Hepatocyte (in vitro differentiated cells): Measurements from ENCODE around the gene PNO1. TPM values are rescaled to one million over a fixed set of nuclear protein-coding genes. Genes with fewer than 3 reads are reported as not detected.

Source experiments
- DNase-seq: peaks from one replicate; pipeline ENCODE4 v3.0.0-alpha.2; 2016; ENCODE audit warnings: low spot score
- H2AFZ ChIP-seq: fragments of 200-600 bp; sonication (generic); 2 replicates; pipeline ENCODE4 v1.6.0; 2016; ENCODE audit warnings: antibody characterized with exemption, mild to moderate bottlenecking
- H3K27ac ChIP-seq: fragments of 200-600 bp; sonication (generic); 2 replicates; pipeline ENCODE4 v1.5.1; 2016; ENCODE audit warnings: mild to moderate bottlenecking
- H3K27me3 ChIP-seq: fragments of 200-600 bp; sonication (generic); 2 replicates; pipeline ENCODE4 v1.6.1; 2016
- H3K36me3 ChIP-seq: fragments of 200-600 bp; sonication (generic); replicated peaks from 2 replicates; pipeline ENCODE4 v1.5.1; 2016; ENCODE audit warnings: low read depth; ENCODE audit not compliant: insufficient read depth
- H3K4me1 ChIP-seq: fragments of 200-600 bp; sonication (generic); 2 replicates; pipeline ENCODE4 v1.5.1; 2016; ENCODE audit warnings: mild to moderate bottlenecking, moderate library complexity; ENCODE audit not compliant: insufficient read depth
- H3K4me2 ChIP-seq: fragments of 200-600 bp; sonication (generic); 2 replicates; pipeline ENCODE4 v1.6.0; 2016
- H3K4me3 ChIP-seq: fragments of 200-600 bp; sonication (generic); 2 replicates; pipeline ENCODE4 v1.5.1; 2016; ENCODE audit warnings: mild to moderate bottlenecking
- H3K79me2 ChIP-seq: fragments of 200-600 bp; sonication (generic); 2 replicates; pipeline ENCODE4 v1.6.0; 2017; ENCODE audit warnings: mild to moderate bottlenecking
- H3K9me2 ChIP-seq: fragments of 200-600 bp; sonication (generic); replicated peaks from 2 replicates; pipeline ENCODE4 v1.6.0; 2017; ENCODE audit warnings: mild to moderate bottlenecking; ENCODE audit not compliant: insufficient read depth
- H3K9me3 ChIP-seq: fragments of 200-600 bp; sonication (generic); 2 replicates; pipeline ENCODE4 v1.5.1; 2016; ENCODE audit warnings: low read depth, mild to moderate bottlenecking
- H4K20me1 ChIP-seq: fragments of 200-600 bp; sonication (generic); 2 replicates; pipeline ENCODE4 v1.6.0; 2016; ENCODE audit warnings: mild to moderate bottlenecking; ENCODE audit not compliant: insufficient read depth, poor library complexity, severe bottlenecking
- EZH2 ChIP-seq: fragments of 200-600 bp; sonication (generic); IDR thresholded peaks from 2 replicates; pipeline ENCODE4 v1.6.1; 2016; ENCODE audit warnings: antibody characterized with exemption, mild to moderate bottlenecking, borderline replicate concordance
- EZH2phosphoT487 ChIP-seq: fragments of 200-600 bp; sonication (generic); IDR thresholded peaks from one replicate; pipeline ENCODE4 v1.6.1; 2018; ENCODE audit warnings: antibody characterized with exemption, mild to moderate bottlenecking, low read depth, moderate library complexity; ENCODE audit not compliant: unreplicated experiment, severe bottlenecking
- WGBS: methylation state at CpG from one replicate; pipeline ENCODE4 v1.1.6; 2016; ENCODE audit warnings: low lambda C conversion rate; ENCODE audit errors: missing lambda C conversion rate; 5-methylcytosine and 5-hydroxymethylcytosine counted together
- polyA plus RNA-seq: library from polyadenylated mRNA; unstranded; fragments of >200 nt; fragmentation: Nextera tagmentation; extraction: Ambion mirVana; gene quantifications from 2 replicates; pipeline ENCODE4 v1.2.1, GENCODE V29; 2016
- total RNA-seq: library from RNA; depleted of rRNA; stranded (reverse); fragments of >200 nt; gene quantifications from 2 replicates; pipeline ENCODE4 v1.2.3, GENCODE V29; 2014
- TF ChIP-seq, protein P1 (sequence below): fragments of 200-600 bp; sonication (generic); IDR thresholded peaks from 2 replicates; pipeline ENCODE4 v1.5.1; 2016; ENCODE audit warnings: antibody characterized with exemption, mild to moderate bottlenecking; ENCODE audit not compliant: poor library complexity

PNO1 gene
- total and polyA plus RNA-seq, 2 experiments from 2014 or later = 15.5 to 22.9 TPM

DNA sequence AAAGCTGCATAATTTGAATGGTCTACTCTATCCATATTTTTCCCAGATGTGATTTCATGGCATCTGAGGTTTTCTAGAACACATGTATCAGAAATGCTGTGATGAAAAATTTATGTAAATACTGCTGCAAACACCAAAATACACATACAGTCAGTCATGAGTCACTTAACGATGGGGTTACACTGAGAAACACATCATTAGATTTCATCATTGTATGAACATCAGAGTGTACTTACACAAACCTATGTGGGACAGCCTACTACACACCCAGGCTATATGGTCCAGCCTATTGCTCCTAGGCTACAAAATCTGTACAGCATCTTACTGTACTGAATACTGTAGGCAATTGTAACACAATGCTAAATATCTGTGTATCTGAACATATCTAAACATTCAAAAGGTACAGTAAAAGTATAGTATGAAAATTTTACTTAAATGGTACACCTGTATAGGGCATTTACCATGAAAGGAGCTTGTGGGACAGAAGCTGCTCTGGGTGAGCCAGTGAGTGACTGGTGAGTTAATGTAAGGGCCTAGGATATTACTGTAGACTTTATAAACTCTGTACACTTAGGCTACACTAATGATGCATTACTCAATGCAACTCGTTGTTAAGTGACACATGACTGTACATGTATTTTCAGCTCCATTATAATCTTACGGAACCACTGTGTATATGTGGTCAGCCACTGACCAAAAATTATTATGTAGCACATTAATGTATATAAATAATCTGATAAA is 33.5 kb downstream of the PNO1 start:
- no peaks in the 10 kb centered on the region for H3K36me3 ChIP-seq
- H3K27ac ChIP-seq = no peak overlapping the region
- no peak overlapping the region for H3K4me2 ChIP-seq
- H3K9me2 ChIP-seq = no peaks in the 10 kb centered on the region
- H3K79me2 ChIP-seq = peaks cover 93% of the 10 kb centered on the region
- DNase-seq = no peak
- no peak overlapping the region for H2AFZ ChIP-seq
- H4K20me1 ChIP-seq = peaks cover 39% of the 10 kb centered on the region
- no peaks in the 10 kb centered on the region for H3K27me3 ChIP-seq
- H3K9me3 ChIP-seq = no peaks in the 10 kb centered on the region
- H3K4me1 ChIP-seq = no peaks in the 10 kb centered on the region
- TF ChIP-seq, protein P1, sequence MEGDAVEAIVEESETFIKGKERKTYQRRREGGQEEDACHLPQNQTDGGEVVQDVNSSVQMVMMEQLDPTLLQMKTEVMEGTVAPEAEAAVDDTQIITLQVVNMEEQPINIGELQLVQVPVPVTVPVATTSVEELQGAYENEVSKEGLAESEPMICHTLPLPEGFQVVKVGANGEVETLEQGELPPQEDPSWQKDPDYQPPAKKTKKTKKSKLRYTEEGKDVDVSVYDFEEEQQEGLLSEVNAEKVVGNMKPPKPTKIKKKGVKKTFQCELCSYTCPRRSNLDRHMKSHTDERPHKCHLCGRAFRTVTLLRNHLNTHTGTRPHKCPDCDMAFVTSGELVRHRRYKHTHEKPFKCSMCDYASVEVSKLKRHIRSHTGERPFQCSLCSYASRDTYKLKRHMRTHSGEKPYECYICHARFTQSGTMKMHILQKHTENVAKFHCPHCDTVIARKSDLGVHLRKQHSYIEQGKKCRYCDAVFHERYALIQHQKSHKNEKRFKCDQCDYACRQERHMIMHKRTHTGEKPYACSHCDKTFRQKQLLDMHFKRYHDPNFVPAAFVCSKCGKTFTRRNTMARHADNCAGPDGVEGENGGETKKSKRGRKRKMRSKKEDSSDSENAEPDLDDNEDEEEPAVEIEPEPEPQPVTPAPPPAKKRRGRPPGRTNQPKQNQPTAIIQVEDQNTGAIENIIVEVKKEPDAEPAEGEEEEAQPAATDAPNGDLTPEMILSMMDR = no peak
- TF ChIP-seq EZH2 (no peak), EZH2phosphoT487 (no peak)
- WGBS = 81% methylated on average over 3 of the region's 3 CpGs
- H3K4me3 ChIP-seq = no peak overlapping the region

DNA sequence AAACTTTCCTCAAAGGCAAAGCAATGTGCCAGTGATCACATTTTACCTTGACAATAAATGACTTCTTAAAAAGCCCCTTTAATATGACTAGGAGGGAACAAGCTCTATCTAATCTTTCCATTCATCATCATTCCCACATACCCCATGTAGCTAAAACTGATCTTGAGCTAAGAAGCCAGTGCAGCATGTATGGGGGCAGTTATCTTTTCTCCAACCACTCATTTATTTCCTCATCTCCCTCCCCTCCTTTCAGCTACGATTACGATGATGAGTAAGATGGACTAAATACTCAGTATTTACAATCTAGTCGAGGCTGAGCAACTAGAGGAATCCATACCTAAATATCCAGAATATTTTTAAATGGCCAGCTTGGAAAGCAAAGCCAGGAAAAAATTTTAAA is 35.5 kb downstream of the PNO1 start:
- Histone ChIP-seq H3K79me2 (peaks cover 94% of the 10 kb centered on the region), H3K9me3 (no peaks in the 10 kb centered on the region), H3K36me3 (no peaks in the 10 kb centered on the region), H3K4me2 (no peak overlapping the region), H3K9me2 (no peaks in the 10 kb centered on the region), H2AFZ (no peak overlapping the region), H4K20me1 (peaks cover 26% of the 10 kb centered on the region), H3K4me3 (no peak overlapping the region), H3K27ac (no peak overlapping the region), H3K4me1 (no peaks in the 10 kb centered on the region), H3K27me3 (no peaks in the 10 kb centered on the region)
- no peak for DNase-seq
- 72% methylated on average over 3 of the region's 3 CpGs for WGBS
- no peak for TF ChIP-seq EZH2phosphoT487
- TF ChIP-seq, protein P1 = no peak
- TF ChIP-seq EZH2 = no peak

DNA sequence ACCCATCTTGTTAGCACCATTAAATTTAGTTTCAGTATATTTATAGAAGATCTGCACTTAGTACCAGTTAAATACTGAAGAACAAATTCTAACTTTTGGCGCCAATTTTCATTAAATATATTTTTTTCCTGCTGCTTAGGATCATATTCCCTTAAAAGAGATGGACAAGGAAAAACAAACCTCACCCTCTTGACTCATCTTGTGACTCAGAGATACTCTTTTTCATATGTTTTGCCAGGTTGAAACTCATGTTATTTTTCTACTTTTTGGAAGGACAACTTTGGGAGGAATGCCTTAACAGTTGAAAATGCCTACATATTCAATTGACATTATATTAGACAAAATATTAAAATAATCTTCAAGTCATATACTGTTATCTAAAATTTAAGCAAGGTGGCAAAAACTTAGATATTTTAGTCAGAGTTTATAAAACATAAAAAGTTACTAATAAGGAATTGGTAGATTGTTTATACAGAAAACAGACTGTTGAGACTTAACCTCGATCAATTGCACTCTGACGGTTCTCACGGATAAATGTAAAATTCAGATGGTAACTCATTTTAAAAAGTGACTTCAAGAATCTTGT is 36.2 kb downstream of the PNO1 start:
- H3K4me2 ChIP-seq = no peak overlapping the region
- no peaks in the 10 kb centered on the region for H3K27me3 ChIP-seq
- H3K79me2 ChIP-seq = peaks cover 94% of the 10 kb centered on the region
- 98% methylated on average over 4 of the region's 4 CpGs for WGBS
- TF ChIP-seq EZH2phosphoT487 = no peak
- no peak for TF ChIP-seq EZH2
- TF ChIP-seq, protein P1 = no peak
- H3K4me1 ChIP-seq = no peaks in the 10 kb centered on the region
- H3K27ac ChIP-seq = no peak overlapping the region
- DNase-seq = no peak
- no peaks in the 10 kb centered on the region for H3K9me3 ChIP-seq
- no peak overlapping the region for H2AFZ ChIP-seq
- no peaks in the 10 kb centered on the region for H3K9me2 ChIP-seq
- no peaks in the 10 kb centered on the region for H3K36me3 ChIP-seq
- peaks cover 31% of the 10 kb centered on the region for H4K20me1 ChIP-seq
- no peak overlapping the region for H3K4me3 ChIP-seq
